Measurements from ENCODE around the gene NCOA3. TPM values are rescaled to one million over a fixed set of nuclear protein-coding genes. Genes with fewer than 3 reads are reported as not detected.
A peak's percentile ranks its signal among the peaks of the same experiment; 100 is the strongest.

Gene NCOA3
- total RNA-seq, 6 donors from 2014 or later = 27.9 to 54.7 (median 38.9) TPM

GRCh38 chr20:47571426-47571825 is 69.7 kb downstream of the NCOA3 start:
- no peak for ATAC-seq (ENCODE audit: low FRiP score in 2 of 2)
- no peak for DNase-seq
- no peak overlapping the region for H3K4me3 ChIP-seq
- H3K36me3 ChIP-seq = peaks cover 0 to 6% (median 0%) of the 10 kb centered on the region in 4 donors
- H3K27me3 ChIP-seq = no peaks in the 10 kb centered on the region
- H3K27ac ChIP-seq = no peak overlapping the region
- no peak for TF ChIP-seq POLR2AphosphoS5 (IDR thresholded peaks at IDR 0.05)
- TF ChIP-seq POLR2A (IDR thresholded peaks at IDR 0.05) = no peak
- TF ChIP-seq EP300 (IDR thresholded peaks at IDR 0.05) = no peak
- peaks cover 0 to 9% (median 5%) of the 10 kb centered on the region in 4 donors for H3K9me3 ChIP-seq
- WGBS, 2 donors = 95 to 97% methylated on average over 2 of the region's 2 CpGs
- H3K4me1 ChIP-seq = peaks cover 45 to 58% (median 46%) of the 10 kb centered on the region in 4 donors

GRCh38 chr20:47572105-47572729 is 70.5 kb downstream of the NCOA3 start:
- TF ChIP-seq POLR2A (IDR thresholded peaks at IDR 0.05) (no peak), CTCF (IDR thresholded peaks at IDR 0.05) (no peak), POLR2AphosphoS5 (IDR thresholded peaks at IDR 0.05) (no peak), EP300 (IDR thresholded peaks at IDR 0.05) (no peak)
- H3K4me3 ChIP-seq = no peak overlapping the region
- ATAC-seq (ENCODE audit: low FRiP score in 2 of 2) (no peak), DNase-seq (no peak)
- H3K4me1 ChIP-seq = peaks cover 52 to 61% (median 53%) of the 10 kb centered on the region in 4 donors
- 97% methylated on average over 6 of the region's 6 CpGs for WGBS, 2 donors
- no peaks in the 10 kb centered on the region for H3K27me3 ChIP-seq
- peaks cover 0 to 9% (median 5%) of the 10 kb centered on the region in 4 donors for H3K9me3 ChIP-seq
- H3K36me3 ChIP-seq = peaks cover 0 to 6% (median 0%) of the 10 kb centered on the region in 4 donors
- no peak overlapping the region for H3K27ac ChIP-seq

- DNase-seq (no peak), ATAC-seq (ENCODE audit: low FRiP score in 2 of 2) (no peak)
- TF ChIP-seq CTCF (IDR thresholded peaks at IDR 0.05) (no peak), POLR2AphosphoS5 (IDR thresholded peaks at IDR 0.05) (no peak), POLR2A (IDR thresholded peaks at IDR 0.05) (no peak), EP300 (IDR thresholded peaks at IDR 0.05) (no peak)
- Histone ChIP-seq H3K27me3 (no peaks in the 10 kb centered on the region), H3K27ac (peak overlapping the region in 2 of 4 donors; percentile 9 to 45), H3K4me1 (peaks cover 52 to 61% (median 53%) of the 10 kb centered on the region in 4 donors), H3K9me3 (peaks cover 0 to 9% (median 5%) of the 10 kb centered on the region in 4 donors), H3K4me3 (no peak overlapping the region), H3K36me3 (peaks cover 0 to 6% (median 0%) of the 10 kb centered on the region in 4 donors)
- WGBS, 2 donors = 56 to 57% methylated on average over 3 of the region's 3 CpGs
Measured at GRCh38 chr20:47573559-47573958, 71.9 kb downstream of the NCOA3 start.

GRCh38 chr20:47574616-47575364 is 73.1 kb downstream of the NCOA3 start:
- WGBS, 2 donors = 46 to 58% methylated on average over 4 of the region's 4 CpGs
- H3K27ac ChIP-seq = peak overlapping the region in 1 of 4 donors; percentile 60
- no peak overlapping the region for H3K4me3 ChIP-seq
- peaks cover 60 to 68% (median 61%) of the 10 kb centered on the region in 4 donors for H3K4me1 ChIP-seq
- H3K27me3 ChIP-seq = no peaks in the 10 kb centered on the region
- peaks cover 0 to 6% (median 0%) of the 10 kb centered on the region in 4 donors for H3K36me3 ChIP-seq
- no peak for DNase-seq
- TF ChIP-seq POLR2A (IDR thresholded peaks at IDR 0.05) (no peak), EP300 (IDR thresholded peaks at IDR 0.05) (peak in 1 of 4 donors; percentile 35)
- ATAC-seq (ENCODE audit: low FRiP score in 2 of 2) = no peak
- peaks cover 0 to 9% (median 5%) of the 10 kb centered on the region in 4 donors for H3K9me3 ChIP-seq

- WGBS, 2 donors = 1 to 2% methylated on average over 4 of the region's 4 CpGs
- H3K36me3 ChIP-seq = peaks cover 0 to 2% (median 0%) of the 10 kb centered on the region in 4 donors
- peak overlapping the region in 2 of 4 donors; percentile 13 to 60 for H3K27ac ChIP-seq
- TF ChIP-seq POLR2A (IDR thresholded peaks at IDR 0.05) (no peak), EP300 (IDR thresholded peaks at IDR 0.05) (peak in 1 of 4 donors; percentile 25), CTCF (IDR thresholded peaks at IDR 0.05) (no peak), POLR2AphosphoS5 (IDR thresholded peaks at IDR 0.05) (peak; percentile 31 to 66)
- no peaks in the 10 kb centered on the region for H3K27me3 ChIP-seq
- peaks cover 0 to 3% (median 2%) of the 10 kb centered on the region in 4 donors for H3K9me3 ChIP-seq
- DNase-seq (peak in 1 of 2 donors; percentile 62), ATAC-seq (ENCODE audit: low FRiP score in 2 of 2) (peak; percentile 82 to 94)
- H3K4me3 ChIP-seq = peak overlapping the region in 2 of 4 donors; percentile 9 to 13
- H3K4me1 ChIP-seq = peaks cover 64 to 76% (median 67%) of the 10 kb centered on the region in 4 donors
Measured at GRCh38 chr20:47576516-47577033, 74.9 kb downstream of the NCOA3 start.
